Measurements from ENCODE around the gene CYP4B1.

DNA sequence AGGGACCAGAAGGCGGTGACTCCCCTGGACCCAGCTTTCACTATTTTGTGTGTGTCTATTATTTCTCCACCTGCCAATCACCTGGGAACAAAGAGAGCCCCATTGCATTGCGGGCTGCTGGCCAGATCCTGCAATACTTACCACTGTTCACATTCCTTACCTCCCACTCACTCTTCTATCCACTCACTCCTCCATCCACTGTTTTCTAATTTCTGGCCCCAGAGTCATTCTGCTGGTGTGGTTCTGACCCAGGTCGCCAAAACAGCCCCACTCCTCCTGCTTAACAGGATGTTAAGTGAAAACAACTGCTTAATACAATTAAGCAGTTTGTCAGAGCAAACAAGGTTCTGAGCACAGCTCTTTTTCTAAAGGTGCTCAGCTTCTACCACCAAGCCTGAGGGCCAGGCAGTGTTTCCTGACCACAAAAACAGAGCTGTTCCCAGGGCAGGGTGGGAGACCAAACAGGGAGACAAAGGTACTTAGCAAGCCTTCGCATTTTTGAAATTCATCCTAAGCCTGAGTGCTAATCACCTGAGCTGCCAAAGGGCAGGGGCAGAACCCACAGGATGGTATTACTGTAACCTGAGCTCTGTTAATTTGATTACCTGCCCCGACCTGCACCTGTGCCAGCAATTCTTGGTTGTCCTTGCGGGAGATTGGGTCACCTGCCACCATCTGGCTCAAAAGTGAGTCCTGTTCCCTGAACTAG is 41.4 kb upstream of the CYP4B1 start:
- TF ChIP-seq, protein P1, sequence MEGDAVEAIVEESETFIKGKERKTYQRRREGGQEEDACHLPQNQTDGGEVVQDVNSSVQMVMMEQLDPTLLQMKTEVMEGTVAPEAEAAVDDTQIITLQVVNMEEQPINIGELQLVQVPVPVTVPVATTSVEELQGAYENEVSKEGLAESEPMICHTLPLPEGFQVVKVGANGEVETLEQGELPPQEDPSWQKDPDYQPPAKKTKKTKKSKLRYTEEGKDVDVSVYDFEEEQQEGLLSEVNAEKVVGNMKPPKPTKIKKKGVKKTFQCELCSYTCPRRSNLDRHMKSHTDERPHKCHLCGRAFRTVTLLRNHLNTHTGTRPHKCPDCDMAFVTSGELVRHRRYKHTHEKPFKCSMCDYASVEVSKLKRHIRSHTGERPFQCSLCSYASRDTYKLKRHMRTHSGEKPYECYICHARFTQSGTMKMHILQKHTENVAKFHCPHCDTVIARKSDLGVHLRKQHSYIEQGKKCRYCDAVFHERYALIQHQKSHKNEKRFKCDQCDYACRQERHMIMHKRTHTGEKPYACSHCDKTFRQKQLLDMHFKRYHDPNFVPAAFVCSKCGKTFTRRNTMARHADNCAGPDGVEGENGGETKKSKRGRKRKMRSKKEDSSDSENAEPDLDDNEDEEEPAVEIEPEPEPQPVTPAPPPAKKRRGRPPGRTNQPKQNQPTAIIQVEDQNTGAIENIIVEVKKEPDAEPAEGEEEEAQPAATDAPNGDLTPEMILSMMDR (IDR thresholded peaks at IDR 0.05; ENCODE audit: low read depth, low read length), result no peak
- no peak for TF ChIP-seq EZH2phosphoT487 (IDR thresholded peaks at IDR 0.05; ENCODE audit: low read depth)
